Ramos (cell line): ENCODE measurements around the gene TADA2B.

Experiments
- in situ Hi-C: fragments of 300-500 bp; cut with MboI; formaldehyde crosslinking; loops from one replicate; pipeline ENCODE4 v1.14.3; 2022; ENCODE audit warnings: low sequenced_read_pairs; ENCODE audit not compliant: unreplicated experiment

Gene TADA2B, protein sequence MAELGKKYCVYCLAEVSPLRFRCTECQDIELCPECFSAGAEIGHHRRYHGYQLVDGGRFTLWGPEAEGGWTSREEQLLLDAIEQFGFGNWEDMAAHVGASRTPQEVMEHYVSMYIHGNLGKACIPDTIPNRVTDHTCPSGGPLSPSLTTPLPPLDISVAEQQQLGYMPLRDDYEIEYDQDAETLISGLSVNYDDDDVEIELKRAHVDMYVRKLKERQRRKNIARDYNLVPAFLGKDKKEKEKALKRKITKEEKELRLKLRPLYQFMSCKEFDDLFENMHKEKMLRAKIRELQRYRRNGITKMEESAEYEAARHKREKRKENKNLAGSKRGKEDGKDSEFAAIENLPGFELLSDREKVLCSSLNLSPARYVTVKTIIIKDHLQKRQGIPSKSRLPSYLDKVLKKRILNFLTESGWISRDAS

GRCh38 chr4:7043284-7044136 is at the start of gene TADA2B:
Gene TADA2B (plus strand): TSS chr4:7043372. CDS start chr4:7043580, 208 bp downstream.
- in situ Hi-C loops, result no loop called here

GRCh38 chr4:6996481-6996880 is 46.7 kb upstream of the TADA2B start:
- in situ Hi-C loops, result no loop called here

DNA sequence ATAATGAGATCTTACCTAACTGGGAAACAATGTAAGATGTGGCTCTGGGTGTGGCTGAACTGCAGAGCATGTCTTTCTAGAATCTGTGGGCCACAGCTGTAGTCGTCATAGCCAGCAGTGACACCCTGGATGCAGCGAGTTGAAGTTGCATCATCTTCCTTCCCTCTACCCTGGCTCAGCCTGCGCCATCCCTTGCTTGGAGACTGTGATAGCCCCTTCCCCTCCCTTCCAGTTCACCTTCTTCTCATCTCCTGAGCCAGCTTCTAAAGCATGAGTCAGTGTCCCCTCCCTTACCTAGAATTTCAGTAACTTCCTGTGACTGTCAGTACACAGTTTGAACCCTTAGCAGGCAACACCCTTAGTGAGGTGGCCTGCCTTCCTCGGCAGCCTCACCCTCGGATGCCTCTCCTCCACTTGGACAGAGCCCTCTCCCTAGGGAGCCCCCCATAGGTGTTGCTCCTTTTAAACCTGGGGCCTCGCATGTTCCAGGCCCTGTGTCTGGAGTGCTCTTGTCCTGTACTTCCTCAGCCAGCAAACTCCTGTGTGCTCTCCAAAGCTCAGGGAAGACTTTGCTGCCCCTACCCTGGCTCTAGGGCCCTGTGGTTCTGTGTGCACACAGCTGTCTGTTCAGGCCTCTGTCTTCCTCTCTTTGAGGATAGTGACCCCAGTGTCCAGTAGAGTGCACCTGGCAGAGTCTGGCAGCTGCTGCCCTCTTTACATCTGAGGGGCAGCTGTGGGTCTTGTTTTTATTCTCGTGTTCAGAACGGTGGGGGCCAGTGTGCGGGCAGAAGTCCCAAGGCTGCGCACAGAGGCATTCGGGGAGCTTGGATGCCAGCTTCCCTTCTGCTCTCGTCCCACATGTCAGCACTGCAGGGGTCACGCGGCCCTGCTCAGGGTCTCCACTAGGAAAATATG is 43.7 kb upstream of the TADA2B start:
- in situ Hi-C loops, result no loop called here

DNA sequence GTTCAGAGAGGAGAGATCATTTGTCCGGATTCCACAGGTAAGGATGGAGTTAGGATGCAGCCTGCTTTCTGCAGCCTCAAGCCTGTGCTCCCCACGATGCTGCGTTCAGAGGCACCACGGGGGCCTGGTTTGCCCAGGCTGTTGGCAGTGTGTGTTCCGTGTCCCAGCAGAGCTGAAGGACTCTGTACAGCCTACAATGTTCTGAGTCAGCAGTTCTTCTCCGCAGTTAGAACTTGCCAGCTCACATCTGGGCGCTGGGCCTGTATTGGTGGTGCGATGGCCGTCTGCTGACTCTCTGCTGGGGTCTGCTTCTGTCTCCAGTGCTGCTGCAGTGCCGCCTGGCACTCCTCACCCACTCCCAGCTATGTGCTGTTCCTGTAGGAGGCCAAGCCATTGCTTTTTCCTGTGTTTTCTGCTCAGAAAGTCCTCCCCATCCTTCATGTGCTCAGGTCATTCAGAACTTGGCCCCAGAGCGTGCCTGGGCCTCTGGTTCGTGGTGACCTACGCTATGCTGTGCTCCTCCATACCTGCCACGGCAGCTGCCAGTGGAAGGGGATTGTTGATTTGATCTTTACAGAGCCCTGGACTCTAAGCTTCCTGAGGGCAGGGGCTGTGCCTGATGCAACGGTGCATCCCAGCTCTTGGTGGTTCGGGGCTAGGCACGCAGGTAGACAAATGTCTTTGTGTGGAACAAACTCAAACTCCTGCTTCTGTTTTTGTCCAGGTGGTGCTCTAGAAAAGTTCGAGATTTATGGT is 42.6 kb upstream of the TADA2B start:
- in situ Hi-C loops, result no loop called here

DNA sequence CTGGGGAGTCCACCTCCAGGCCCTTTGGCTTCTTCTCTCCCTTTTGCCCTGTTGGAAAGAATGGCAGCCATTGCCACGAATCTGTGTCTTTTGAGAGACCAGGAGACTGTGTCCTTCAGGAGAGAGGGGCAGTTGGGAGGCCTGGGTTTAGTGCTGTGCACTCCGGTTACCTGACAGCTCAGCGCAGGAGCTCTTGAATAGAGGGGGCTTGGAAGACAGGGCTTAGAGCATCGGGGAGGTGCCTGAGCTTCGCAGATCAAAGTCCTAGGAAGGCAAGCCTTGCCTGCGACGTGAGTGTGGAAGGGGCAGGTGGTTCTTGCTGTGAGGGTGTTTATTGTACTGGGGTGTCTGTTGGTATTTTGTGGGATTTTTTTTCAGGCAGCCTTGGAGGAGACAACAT is 41.9 kb upstream of the TADA2B start:
- in situ Hi-C loops, result no loop called here

DNA sequence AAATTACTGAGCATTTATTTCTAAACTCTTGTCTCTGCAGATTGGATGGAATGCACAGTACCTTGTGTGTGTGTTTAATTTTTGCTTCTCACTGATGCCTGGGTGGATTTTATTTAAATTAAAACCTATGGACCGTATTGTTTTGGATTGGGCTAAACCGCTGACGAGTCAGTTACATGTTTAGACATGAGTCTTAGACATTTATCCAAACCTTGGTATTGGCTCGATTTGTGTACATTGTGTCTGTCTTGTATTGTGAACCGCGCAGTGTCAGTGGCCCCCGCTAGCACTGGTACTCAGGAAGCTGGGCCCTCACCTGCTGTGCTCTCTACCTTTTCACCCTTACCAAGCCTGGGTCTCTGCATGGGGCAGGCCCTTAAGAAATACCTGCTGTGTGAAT is 40.8 kb upstream of the TADA2B start:
- in situ Hi-C loops, result no loop called here

DNA sequence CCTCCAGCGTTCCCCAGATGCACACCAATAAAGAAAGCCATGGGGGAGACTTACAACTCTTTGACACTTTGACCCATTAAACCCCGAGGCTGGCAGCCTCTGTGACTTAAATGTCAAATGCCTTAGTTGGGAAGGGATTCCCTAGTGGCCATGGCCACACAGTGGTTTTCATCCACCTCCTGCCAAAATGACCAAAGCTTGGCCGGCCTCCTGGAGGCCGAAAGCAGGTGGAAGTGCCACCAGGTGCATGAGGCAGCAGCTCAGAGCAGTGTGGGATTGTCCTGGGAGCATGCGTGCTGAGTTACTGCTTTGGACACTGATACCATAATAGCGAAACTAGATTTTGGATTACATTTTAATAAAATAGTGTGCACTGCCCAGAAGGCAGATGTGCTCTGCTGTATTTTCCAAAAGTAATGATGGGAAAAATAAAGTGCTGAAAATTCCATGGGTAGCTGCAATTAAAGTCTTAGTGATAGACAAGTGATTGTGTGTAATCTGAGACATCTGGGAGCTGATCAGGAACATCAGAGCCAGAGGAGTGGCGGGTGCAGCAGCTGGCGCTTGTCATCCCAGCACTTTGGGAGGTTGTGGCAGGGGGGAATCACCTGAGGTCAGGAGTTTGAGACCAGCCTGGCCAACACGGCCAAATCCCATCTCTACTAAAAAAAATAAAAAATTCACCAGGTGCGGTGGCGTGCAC is 39.8 kb upstream of the TADA2B start:
- in situ Hi-C loops, result no loop called here

DNA sequence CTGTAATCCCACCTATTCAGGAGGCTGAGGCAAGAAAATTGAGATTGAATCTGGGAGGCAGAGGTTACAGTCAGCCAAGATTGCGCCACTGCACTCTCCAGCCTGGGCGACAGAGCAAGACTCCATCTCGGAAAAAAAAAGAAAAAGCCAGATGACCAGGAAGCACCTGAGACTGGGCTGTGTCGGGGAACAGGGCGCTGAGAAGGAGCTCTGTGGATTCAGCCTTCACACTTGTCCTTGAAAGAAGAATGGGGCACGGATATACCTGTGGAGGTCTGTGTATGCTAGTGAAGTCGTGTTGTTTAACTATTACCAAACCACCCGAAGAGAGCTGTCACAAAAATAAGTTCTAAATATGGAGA is 39.3 kb upstream of the TADA2B start:
- in situ Hi-C loops, result no loop called here

DNA sequence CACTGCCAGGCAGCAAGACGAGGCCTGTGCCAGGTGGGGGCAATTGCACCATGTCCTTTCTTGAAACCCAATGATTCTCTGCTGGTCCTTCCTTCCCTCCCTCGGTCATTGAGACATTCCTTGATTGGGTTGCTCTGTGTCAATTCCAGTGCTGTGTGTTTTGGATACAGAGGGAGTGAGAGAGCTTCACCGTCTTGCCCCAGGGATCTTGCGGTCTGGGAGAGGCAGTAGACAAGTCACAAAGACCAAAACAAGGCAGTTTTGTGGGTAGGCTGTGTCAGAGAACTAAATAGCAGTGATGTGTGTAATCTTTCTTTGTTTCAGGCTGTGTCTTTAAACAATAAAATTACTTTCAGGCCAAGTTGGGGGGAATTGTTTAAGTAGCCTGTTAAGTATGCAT is 38.8 kb upstream of the TADA2B start:
- in situ Hi-C loops, result no loop called here

DNA sequence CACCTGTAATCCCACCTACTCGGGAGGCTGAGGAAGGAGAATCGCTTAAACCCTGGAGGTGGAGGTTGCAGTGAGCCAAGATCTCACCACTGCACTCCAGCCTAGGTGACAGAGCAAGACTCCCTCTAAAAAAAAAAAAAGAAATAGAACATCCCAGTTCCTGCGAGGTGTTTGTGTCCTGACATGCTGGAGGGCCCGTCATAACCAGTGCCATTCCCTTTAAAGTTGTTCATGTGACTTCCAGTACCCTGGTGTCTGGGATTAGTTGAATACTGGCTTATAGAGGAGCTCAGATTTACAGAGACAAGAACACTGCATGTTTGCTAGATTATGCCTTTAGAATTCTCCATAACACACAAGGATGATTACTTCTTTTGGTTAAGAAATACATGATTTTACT is 37.6 kb upstream of the TADA2B start:
- in situ Hi-C loops, result no loop called here

DNA sequence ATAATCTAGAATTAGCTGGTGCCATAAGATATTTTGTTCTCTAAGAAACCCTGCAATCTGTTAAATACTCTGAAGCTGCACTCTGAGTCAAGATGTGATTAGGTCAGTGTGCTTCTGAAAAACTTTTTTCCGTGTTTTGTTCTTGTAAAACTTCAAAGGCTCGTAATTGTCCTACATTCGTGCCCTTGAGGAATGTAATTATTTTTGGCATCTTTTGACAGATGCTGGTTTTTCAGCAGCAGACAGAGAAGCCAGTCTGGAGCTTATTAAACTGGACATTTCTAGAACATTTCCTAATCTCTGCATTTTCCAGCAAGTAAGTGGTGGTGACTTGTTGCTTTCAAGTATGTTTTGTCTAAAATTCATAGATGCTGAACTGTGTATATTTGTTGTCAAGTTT is 36.8 kb upstream of the TADA2B start:
- in situ Hi-C loops, result no loop called here

GRCh38 chr4:7007142-7007907 is 35.8 kb upstream of the TADA2B start:
- in situ Hi-C loops, result no loop called here

DNA sequence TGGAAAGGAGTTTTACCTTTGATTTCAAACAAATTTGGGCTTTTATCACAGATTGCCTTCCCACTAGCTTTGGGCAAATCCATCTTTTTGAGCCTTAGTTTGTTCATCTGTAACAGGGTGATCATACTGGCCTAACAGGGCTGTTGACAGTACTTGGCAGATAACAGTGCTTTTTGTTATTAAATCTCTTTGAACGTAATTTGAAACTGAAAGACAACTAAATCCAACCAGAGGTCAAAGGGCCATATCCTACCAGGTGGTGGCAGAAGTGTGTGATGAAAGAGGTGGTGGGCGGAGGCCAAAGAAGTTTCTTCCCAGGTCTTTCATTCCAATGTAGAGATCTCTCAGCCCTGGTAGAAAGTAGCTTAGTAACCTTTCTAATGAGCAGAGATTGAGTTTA is 35.2 kb upstream of the TADA2B start:
- in situ Hi-C loops, result no loop called here

DNA sequence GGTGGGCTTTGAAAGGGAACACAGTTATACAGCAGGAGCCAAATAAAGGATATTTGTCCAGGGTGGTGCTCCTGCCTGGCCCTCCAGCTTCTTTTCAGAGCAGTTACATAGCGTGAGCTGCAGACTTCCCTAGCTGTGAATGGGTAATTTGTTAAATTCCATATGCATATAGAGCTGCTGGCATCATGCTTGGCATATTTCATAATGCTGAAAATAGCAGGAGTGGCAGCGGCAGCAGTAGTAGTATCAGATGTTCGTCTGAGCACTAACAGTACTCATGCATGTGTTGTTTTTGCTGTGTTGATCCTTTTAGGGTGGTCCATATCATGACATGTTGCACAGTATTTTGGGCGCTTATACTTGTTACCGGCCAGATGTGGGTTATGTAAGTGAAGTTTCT is 33.6 kb upstream of the TADA2B start:
- in situ Hi-C loops, result no loop called here

GRCh38 chr4:7013175-7013574 is 30.0 kb upstream of the TADA2B start:
- in situ Hi-C loops, result no loop called here

DNA sequence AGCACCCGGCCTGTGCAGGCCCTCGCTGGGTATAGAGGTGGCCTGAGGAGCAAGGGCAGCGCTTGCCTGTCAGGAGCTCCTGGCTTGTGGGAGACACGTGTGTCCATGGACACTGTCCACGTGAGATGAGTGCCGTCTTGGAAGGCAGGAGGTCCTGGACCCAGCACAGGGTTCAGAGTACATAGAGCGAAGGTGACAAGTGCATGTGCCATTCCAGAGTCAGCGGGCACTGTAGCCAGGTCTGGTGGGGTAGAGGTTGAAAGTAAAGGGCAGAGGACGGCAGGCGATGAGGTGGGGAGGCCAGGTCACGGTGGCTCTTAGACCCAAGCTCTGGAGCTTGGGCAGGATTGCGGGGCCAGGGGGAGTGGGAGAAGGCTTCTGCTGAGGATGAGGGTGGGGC is 28.4 kb upstream of the TADA2B start:
- in situ Hi-C loops, result no loop called here

- in situ Hi-C loops, result no loop called here
These were observed 27.7 kb upstream of the TADA2B start for GRCh38 chr4:7015383-7016035.

DNA sequence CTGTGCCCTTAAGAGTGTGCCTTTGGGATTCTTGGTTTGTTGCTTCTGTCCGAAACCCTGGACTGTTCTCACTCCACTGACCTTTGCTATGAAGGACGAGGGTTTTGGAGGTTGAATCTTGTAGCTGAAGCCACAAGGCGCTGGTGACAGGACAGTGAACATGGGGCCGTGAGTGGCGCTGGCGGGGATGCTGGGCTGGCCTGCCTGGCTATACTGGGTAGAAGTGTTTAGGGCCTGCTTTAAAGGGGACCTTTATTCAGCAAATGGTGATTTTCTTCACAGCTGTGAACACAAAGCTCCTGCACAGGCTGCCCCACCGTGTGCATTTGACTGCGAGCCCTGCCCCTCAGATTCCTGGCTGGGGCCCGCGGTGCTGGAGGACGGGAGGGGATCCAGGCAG is 27.1 kb upstream of the TADA2B start:
- in situ Hi-C loops, result no loop called here
